Activated T-cell treated with anti-CD3 and anti-CD28 coated beads, Interleukin-2, amount 50 U/mL, for 24 hours (primary cell): Measurements from ENCODE around the gene DTD2.
A peak's percentile ranks its signal among the peaks of the same experiment; 100 is the strongest.
"Not testable (repeated sequence)": the region's sequence is repeated elsewhere in the genome, so short reads cannot be mapped to it uniquely, and the experiment has no call there.

Source experiments
- DNase-seq: peaks from one replicate; pipeline ENCODE4 v3.0.0-alpha.2; 2020
- H3K27ac Mint-ChIP-seq: 2 replicates; pipeline ENCODE4 v1.8.0; 2020; ENCODE audit warnings: mild to moderate bottlenecking, mixed read lengths
- H3K27me3 Mint-ChIP-seq: 2 replicates; pipeline ENCODE4 v1.8.0; 2020; ENCODE audit warnings: mixed read lengths
- H3K36me3 Mint-ChIP-seq: 2 replicates; pipeline ENCODE4 v1.8.0; 2020; ENCODE audit warnings: low read depth, mixed read lengths
- H3K4me1 Mint-ChIP-seq: 2 replicates; pipeline ENCODE4 v1.8.0; 2020; ENCODE audit warnings: low read depth, mixed read lengths
- H3K4me3 Mint-ChIP-seq: 2 replicates; pipeline ENCODE4 v1.8.0; 2020; ENCODE audit warnings: mild to moderate bottlenecking, moderate library complexity, mixed read lengths
- H3K9me3 Mint-ChIP-seq: 2 replicates; pipeline ENCODE4 v1.8.0; 2020; ENCODE audit warnings: mixed read lengths

The DTD2 gene

DNA sequence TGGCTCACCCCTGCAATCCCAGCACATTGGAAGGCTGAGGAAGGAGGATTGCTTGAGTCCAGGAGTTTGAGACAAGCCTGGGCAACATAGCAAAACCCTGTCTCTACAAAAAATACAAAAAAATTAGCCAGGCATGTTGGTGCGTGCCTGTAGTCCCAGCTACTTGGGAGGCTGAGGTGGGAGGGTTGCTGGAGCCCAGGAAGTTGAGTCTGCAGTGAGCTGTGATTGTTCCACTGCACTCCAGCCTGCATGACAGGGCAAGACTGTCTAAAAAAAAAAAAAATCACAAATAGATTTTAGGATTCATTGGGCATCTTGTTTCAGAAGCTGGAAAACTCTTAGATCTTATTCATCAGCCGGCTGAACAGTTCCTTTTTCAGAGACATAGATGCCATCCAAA lies 5.1 kb upstream of the DTD2 start:
- not testable (repeated sequence) for DNase-seq, H3K4me3 Mint-ChIP-seq, H3K9me3 Mint-ChIP-seq, H3K27me3 Mint-ChIP-seq, H3K27ac Mint-ChIP-seq, H3K36me3 Mint-ChIP-seq
- peaks cover 14% of the 10 kb centered on the region for H3K4me1 Mint-ChIP-seq

DNA sequence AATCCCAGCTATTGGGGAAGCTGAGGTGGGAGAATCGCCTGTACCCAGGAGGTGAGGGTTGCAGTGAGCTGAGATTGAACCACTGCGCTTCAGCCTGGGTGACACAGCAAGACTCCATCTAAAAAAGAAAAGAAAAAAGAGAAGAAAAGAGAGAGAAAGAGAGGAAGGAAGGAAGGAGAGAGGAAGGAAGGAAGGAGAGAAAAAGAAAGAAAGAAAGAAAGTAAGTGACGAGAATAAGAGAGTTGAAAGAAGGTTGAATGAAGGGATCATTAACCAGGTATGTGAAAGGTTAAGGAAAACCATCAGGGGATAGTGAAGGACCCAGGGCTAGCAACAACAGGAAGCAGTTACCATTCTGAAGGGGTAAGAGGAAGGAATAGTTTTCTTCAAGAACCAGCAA lies 4.2 kb upstream of the DTD2 start:
- H3K9me3 Mint-ChIP-seq = no peaks in the 10 kb centered on the region
- DNase-seq = no peak
- H3K36me3 Mint-ChIP-seq = peaks cover 7% of the 10 kb centered on the region
- no peaks in the 10 kb centered on the region for H3K27me3 Mint-ChIP-seq
- H3K27ac Mint-ChIP-seq = no peak overlapping the region
- no peak overlapping the region for H3K4me3 Mint-ChIP-seq
- peaks cover 18% of the 10 kb centered on the region for H3K4me1 Mint-ChIP-seq

DNA sequence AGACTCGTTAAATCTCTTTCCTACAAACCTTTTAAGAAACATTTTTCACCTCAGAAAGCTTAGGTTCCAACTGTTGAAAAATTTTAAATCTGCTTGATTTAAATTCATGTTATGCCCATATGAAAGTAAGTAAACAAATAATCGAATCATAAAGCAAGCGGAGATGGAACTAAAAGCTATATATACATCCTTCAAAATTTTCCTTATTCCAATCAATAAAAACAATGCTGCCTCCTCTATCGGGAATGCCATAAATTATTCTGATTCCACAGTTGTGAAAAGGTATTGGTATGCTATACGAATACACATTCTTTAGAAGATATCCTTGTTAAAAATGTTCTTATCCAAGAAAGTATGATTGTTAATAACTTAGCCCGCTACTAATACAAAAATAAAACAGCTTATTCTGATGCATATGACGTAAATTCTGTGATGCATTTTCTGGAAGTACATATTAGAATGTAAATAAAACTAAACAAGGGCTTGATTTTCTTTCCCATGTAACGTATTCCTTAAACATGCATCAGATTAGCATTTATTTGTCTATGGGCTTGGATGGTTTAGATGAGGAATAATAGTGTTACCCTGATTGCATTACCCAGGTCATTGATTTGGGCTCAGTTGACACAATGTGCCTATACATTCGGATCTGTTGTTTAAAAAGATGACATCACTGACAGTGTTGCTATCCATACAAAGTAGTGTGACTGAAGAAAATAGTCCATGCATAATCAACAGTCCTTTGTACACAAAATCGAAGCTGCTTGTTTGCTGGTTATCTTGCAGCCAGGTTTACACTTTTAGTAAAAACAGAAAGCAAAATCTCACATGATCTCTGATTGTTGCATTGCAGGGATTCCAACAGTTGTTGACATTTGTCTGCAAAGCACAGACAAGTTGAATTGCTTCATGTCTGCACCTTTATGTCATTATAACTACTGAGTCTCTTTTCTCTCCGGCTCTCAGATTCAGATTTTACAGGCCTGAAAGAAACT lies 656 bp upstream of the DTD2 start:
- H3K27ac Mint-ChIP-seq = peak overlapping the region; percentile 97
- H3K27me3 Mint-ChIP-seq = no peaks in the 10 kb centered on the region
- peaks cover 36% of the 10 kb centered on the region for H3K4me1 Mint-ChIP-seq
- no peaks in the 10 kb centered on the region for H3K9me3 Mint-ChIP-seq
- no peak for DNase-seq
- peak overlapping the region; percentile 99 for H3K4me3 Mint-ChIP-seq
- peaks cover 16% of the 10 kb centered on the region for H3K36me3 Mint-ChIP-seq

DNA sequence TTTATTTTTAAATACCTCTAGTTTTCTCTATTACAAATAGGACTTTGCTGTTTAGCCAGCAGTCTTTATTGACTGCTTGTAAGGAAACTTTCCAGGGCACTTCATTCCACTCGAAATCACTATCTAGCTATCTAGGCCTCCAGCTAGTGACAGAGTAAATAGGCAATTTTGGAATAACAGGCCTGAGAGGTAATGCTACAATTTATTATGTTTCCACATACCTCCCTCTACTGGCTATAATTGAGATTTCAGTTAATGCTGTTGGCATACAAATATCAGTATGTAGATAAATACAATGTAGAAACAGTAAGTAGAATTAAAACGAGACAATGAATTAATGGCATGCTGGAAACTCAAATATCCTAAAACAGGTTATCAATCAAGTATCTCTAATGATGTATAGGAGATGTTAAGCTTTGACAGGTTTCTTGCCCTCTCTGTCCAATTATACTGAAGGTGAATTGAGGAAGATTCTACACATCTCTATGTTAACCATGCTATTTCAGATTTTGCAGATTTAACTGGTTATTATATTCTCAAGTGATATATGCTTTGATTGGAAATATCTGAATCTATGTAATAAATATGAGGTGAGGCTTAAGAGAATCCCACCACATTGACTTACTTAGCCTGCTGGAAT lies 7.2 kb downstream of the DTD2 start:
- Mint-ChIP-seq H3K27me3 (no peaks in the 10 kb centered on the region), H3K9me3 (no peaks in the 10 kb centered on the region), H3K4me3 (no peak overlapping the region), H3K36me3 (peaks cover 64% of the 10 kb centered on the region), H3K4me1 (peaks cover 10% of the 10 kb centered on the region), H3K27ac (no peak overlapping the region)
- DNase-seq = no peak

DNA sequence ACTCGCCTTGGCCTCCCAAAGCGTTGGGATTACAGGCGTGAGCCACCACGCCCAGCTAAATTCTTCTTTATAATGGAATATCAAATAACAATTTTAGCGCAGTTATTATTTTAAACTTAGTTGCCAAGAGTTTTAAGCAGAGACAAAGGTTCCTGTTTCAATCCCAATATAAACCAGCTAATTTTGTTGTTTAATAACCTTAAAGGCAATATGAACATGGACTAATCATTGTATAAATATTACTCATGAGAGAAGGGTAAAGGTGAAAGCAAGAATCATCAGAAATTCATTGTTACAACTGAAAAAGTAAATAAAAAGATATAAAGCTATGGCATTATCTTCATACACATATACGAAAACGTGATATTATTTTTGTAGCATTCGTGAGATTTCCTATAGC lies 8.2 kb downstream of the DTD2 start:
- Mint-ChIP-seq H3K27me3 (no peaks in the 10 kb centered on the region), H3K36me3 (peaks cover 68% of the 10 kb centered on the region), H3K4me1 (peaks cover 3% of the 10 kb centered on the region), H3K27ac (no peak overlapping the region), H3K9me3 (peaks cover 1% of the 10 kb centered on the region), H3K4me3 (no peak overlapping the region)
- DNase-seq = no peak

DNA sequence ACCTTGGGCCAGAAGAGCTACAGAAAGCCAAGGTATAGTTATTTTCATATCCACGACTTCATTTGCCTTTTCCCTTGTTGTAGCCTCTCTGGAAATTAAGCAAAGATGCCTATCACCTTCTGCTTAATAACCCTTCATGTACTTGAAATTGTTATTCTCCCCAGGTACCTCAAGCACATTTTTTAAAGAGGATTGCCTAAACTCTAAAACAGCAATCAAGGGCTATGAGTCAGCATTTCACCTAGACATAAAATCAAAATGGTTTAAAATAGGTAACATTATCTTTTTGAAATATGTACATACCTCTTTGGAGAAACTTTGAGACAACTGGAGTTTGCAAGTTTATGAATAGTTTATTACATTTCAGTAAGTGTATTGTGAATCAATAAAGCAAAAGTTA lies 11.6 kb downstream of the DTD2 start:
- H3K9me3 Mint-ChIP-seq = peaks cover 3% of the 10 kb centered on the region
- DNase-seq = no peak
- no peak overlapping the region for H3K27ac Mint-ChIP-seq
- H3K4me3 Mint-ChIP-seq = no peak overlapping the region
- no peaks in the 10 kb centered on the region for H3K4me1 Mint-ChIP-seq
- H3K36me3 Mint-ChIP-seq = peaks cover 49% of the 10 kb centered on the region
- H3K27me3 Mint-ChIP-seq = no peaks in the 10 kb centered on the region

DNA sequence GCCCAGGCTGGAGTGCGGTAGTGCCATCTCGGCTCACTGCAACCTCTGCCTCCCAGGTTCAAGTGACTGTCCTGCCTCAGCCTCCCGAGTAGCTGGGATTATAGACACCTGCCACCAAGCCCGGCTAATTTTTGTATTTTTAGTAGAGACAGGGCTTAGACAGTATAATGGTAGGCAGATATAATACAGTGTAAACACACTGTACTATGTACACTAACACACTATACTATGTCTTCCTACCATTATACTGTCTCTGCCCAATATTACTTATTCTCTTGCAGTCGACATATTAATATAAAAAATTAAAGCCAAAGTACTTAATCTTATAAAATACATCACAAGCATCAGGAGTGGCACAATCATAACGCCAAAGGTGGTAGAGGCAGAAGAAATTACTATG lies 15.0 kb downstream of the DTD2 start:
- peaks cover 30% of the 10 kb centered on the region for H3K36me3 Mint-ChIP-seq
- H3K4me3 Mint-ChIP-seq = no peak overlapping the region
- no peak overlapping the region for H3K27ac Mint-ChIP-seq
- H3K4me1 Mint-ChIP-seq = no peaks in the 10 kb centered on the region
- no peaks in the 10 kb centered on the region for H3K27me3 Mint-ChIP-seq
- DNase-seq = no peak
- peaks cover 3% of the 10 kb centered on the region for H3K9me3 Mint-ChIP-seq

DNA sequence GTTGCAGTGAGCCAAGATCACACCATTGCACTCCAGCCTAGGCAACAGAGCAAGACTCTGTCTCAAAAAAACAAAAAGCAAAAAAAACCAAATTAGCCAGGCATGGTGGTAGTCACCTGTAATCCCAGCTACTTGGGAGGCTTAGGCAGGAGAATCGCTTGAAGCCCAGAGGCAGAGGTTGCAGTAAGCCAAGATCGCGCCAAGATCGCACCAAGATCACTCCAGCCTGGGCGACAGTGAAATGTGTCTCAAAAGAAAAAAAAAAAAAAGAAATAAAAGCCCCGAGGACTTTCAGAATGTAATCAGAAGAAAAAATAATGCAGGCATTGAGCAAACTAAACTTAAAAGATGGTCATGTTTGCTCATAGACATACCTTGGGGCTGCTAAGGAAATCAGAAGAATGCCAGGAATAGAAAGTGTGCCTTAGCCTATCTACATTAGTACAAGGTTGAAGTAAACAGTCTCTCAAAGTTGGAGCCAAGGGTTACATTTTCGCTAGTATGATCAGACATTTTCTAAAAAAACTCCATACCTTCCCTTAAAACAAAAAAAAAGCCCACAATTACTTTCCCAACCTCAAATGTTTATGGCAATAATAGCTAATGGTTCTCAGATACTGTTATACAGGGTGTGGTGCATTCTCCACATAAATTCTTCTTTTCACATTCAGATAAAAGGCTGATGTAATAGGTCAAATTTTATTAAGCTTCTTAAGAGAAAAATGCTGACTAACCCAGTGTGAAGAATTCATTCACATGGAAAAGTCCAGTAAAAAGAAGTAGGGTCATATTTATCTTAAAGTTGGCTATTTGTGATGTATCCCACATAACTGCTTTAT lies 15.8 kb downstream of the DTD2 start:
- H3K4me3 Mint-ChIP-seq = no peak overlapping the region
- no peak overlapping the region for H3K27ac Mint-ChIP-seq
- H3K4me1 Mint-ChIP-seq = no peaks in the 10 kb centered on the region
- H3K36me3 Mint-ChIP-seq = peaks cover 27% of the 10 kb centered on the region
- peaks cover 3% of the 10 kb centered on the region for H3K9me3 Mint-ChIP-seq
- no peaks in the 10 kb centered on the region for H3K27me3 Mint-ChIP-seq
- no peak for DNase-seq

DNA sequence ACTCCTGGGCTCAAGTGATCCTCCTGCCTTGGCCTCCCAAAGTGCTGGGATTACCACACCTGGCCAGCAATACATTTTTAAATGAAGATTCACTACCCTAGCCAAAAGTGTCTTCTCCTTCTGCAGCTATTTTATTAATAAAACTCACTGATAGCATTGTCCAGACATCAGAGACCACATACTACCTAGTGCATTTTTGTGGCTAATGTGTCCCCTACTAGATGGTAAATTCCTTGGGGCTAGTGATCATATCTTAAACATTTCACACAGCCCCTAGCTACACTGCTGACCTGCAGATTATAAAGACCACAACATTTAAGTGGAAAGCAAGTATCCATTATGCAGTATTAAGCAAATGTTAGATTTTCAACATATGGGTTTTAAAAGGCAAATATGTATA lies 17.0 kb downstream of the DTD2 start:
- Mint-ChIP-seq H3K36me3 (peaks cover 17% of the 10 kb centered on the region), H3K27ac (no peak overlapping the region), H3K4me1 (no peaks in the 10 kb centered on the region), H3K27me3 (no peaks in the 10 kb centered on the region), H3K9me3 (peaks cover 3% of the 10 kb centered on the region), H3K4me3 (no peak overlapping the region)
- DNase-seq = no peak

DNA sequence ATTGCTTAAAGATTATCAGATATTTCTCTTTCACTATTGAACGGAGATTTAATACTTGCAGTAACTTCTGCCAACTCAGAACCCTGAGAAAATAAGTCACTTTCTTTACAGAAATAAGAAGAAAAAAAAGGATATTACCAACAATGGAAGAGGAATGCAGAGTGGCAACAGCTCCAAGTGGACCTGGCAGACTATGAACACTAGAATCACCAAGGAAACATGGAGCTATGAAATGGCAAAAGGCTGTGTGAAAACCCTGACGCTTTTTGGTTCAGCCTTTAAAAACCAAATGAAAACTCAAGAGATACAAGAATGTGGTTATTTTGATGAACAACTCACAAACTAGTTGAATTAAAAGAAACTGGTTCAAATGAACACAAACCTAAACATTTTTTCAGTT lies 17.7 kb downstream of the DTD2 start:
- Mint-ChIP-seq H3K4me3 (no peak overlapping the region), H3K27me3 (no peaks in the 10 kb centered on the region), H3K4me1 (no peaks in the 10 kb centered on the region), H3K9me3 (peaks cover 3% of the 10 kb centered on the region), H3K36me3 (peaks cover 14% of the 10 kb centered on the region), H3K27ac (no peak overlapping the region)
- DNase-seq = no peak

DNA sequence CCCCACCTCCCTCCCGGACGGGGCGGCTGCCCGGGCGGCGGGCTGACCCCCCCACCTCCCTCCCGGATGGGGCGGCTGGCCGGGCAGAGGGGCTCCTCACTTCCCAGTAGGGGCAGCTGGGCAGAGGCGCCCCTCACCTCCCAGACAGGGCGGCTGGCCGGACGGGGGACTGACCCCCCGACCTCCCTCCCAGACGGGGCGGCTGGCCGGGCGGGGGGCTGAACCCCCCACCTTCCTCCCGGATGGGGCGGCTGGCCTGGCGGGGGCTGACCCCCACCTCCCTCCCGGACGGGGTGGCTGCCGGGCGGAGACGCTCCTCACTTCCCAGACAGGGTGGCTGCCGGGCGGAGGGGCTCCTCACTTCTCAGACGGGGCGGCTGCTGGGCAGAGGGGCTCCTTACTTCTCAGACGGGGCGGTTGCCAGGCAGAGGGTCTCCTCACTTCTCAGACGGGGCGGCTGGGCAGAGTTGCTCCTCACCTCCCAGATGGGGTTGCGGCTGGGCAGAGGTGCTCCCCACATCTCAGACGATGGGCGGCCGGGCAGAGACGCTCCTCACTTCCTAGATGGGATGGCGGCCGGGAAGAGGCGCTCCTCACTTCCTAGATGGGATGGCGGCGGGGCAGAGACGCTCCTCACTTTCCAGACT lies 20.1 kb downstream of the DTD2 start:
- not testable (repeated sequence) for H3K27ac Mint-ChIP-seq, H3K27me3 Mint-ChIP-seq, DNase-seq, H3K4me1 Mint-ChIP-seq, H3K4me3 Mint-ChIP-seq, H3K9me3 Mint-ChIP-seq
- H3K36me3 Mint-ChIP-seq = peaks cover 11% of the 10 kb centered on the region

DNA sequence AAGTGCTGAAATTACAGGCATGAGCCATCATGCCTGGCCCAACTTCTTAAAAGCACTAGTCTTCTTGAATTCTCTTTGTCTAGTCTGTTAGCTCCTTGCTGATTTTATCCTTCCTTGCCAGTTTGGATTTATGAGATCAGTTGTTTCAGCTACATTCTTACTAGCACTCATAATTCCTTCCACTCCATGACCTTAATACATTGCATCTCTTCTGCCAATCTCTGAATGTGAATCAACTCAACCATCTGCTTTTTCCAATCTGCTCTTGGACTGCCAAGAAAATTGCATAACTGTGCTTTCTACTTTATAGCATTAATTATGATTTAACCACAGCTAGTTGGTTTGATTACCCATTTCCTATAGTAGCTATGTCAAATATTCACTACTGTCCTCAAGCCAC lies 22.0 kb downstream of the DTD2 start:
- no peak for DNase-seq
- peaks cover 15% of the 10 kb centered on the region for H3K36me3 Mint-ChIP-seq
- peaks cover 4% of the 10 kb centered on the region for H3K4me1 Mint-ChIP-seq
- no peak overlapping the region for H3K27ac Mint-ChIP-seq
- no peaks in the 10 kb centered on the region for H3K27me3 Mint-ChIP-seq
- H3K4me3 Mint-ChIP-seq = no peak overlapping the region
- peaks cover 6% of the 10 kb centered on the region for H3K9me3 Mint-ChIP-seq

DNA sequence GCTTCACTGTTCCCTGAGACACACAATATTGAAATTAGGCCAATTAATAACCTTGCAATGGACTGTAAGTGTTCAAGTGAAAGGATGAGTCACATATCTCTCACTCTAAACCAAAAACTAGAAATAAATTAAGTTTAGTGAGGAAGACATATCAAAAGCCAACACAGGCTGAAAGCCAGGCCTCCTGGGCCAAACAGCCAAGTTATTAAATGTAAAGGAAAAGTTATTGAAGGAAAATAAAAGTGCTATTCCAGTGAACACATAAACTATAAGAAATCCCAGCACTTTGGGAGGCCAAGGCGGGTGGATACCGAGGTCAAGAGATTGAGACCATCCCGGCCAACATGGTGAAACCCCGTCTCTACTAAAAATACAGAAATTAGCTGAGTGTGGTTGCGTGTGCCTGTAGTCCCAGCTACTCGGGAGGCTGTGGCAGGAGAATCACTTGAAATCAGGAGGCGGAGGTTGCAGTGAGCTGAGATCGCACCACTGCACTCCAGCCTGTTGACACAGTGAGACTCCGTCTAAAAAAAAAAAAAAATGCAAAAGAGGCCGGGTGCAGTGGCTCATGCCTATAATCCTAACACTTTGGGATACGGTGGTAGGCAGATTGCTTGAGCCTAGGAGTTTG lies 26.6 kb downstream of the DTD2 start:
- no peak for DNase-seq
- H3K27me3 Mint-ChIP-seq = no peaks in the 10 kb centered on the region
- peak overlapping the region; percentile 58 for H3K27ac Mint-ChIP-seq
- peaks cover 17% of the 10 kb centered on the region for H3K4me1 Mint-ChIP-seq
- no peak overlapping the region for H3K4me3 Mint-ChIP-seq
- peaks cover 11% of the 10 kb centered on the region for H3K36me3 Mint-ChIP-seq
- H3K9me3 Mint-ChIP-seq = peaks cover 6% of the 10 kb centered on the region

DNA sequence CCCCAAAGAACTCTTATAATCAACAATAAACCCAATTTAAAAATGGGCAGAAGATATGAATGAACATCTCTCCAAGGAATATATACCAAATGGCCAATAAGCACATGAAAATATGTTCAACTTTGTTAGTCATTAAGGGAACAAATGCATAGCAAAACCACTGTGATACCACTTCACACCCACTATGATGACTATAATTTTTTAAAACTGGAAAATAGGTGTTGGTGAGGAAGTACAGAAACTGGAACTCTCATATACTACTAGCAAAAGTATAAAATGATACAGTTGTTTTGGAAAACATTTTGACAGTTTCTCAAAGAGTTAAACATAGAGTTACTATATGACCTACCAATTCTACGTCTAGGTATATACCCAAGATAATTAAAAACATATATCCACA lies 27.5 kb downstream of the DTD2 start:
- H3K27me3 Mint-ChIP-seq = no peaks in the 10 kb centered on the region
- H3K4me1 Mint-ChIP-seq = peaks cover 17% of the 10 kb centered on the region
- peaks cover 6% of the 10 kb centered on the region for H3K9me3 Mint-ChIP-seq
- peak overlapping the region; percentile 82 for H3K27ac Mint-ChIP-seq
- H3K36me3 Mint-ChIP-seq = peaks cover 11% of the 10 kb centered on the region
- no peak overlapping the region for H3K4me3 Mint-ChIP-seq
- no peak for DNase-seq
